Vagina (tissue), 2 donors: ENCODE measurements around the gene CALD1. TPM values are rescaled to one million over a fixed set of nuclear protein-coding genes. Genes with fewer than 3 reads are reported as not detected.

Experiments used
- DNase-seq, 2 donors: peaks; one replicate each; pipeline ENCODE4 v3.0.0-alpha.2; 2017; ENCODE audit errors: extremely low spot score in 2 of 2
- H3K27ac ChIP-seq: fragments of 200-600 bp; sonication (generic); one replicate; pipeline ENCODE4 v1.5.1; 2019
- H3K27me3 ChIP-seq: fragments of 200-600 bp; sonication (generic); one replicate; pipeline ENCODE4 v1.5.1; 2019
- H3K36me3 ChIP-seq, 2 donors: fragments of 200-600 bp; sonication (generic); one replicate each; pipeline ENCODE4 v1.5.1; 2017 to 2019
- H3K4me1 ChIP-seq: fragments of 200-600 bp; sonication (generic); one replicate; pipeline ENCODE4 v1.5.1; 2019
- H3K4me3 ChIP-seq, 2 donors: fragments of 200-600 bp; sonication (generic); 1 replicate in 1 of 2; 2 replicates in 1 of 2; pipeline ENCODE4 v1.5.1; 2016 to 2019
- H3K9me3 ChIP-seq: fragments of 200-600 bp; sonication (generic); one replicate; pipeline ENCODE4 v1.5.1; 2019
- CTCF ChIP-seq, 3 experiments: fragments of 450-650 bp in 2 of 3; fragments of 200-600 bp in 1 of 3; sonication (generic) in 1 of 3; IDR thresholded peaks; one replicate each; pipeline ENCODE4 v1.5.1; 2017 to 2019; ENCODE audit warnings: antibody characterized with exemption in 3 of 3, mild to moderate bottlenecking in 2 of 3, moderate library complexity in 2 of 3
- POLR2A ChIP-seq, 2 donors: fragments of 450-650 bp; IDR thresholded peaks; one replicate each; pipeline ENCODE4 v1.6.1; 2017; ENCODE audit warnings: antibody characterized with exemption in 2 of 2, mild to moderate bottlenecking in 2 of 2, moderate library complexity in 2 of 2
- POLR2AphosphoS5 ChIP-seq, 2 donors: sonication (generic); formaldehyde crosslinking; IDR thresholded peaks; one replicate each; pipeline ENCODE4 v1.9.0; 2017; ENCODE audit warnings: antibody characterized with exemption in 2 of 2, mild to moderate bottlenecking in 2 of 2, low read depth in 1 of 2; ENCODE audit not compliant: insufficient read depth in 1 of 2
- intact Hi-C: fragments of 100-400 bp; cut with DNase I; formaldehyde crosslinking; loops from one replicate; pipeline ENCODE4 v1.15.1; 2023
- total RNA-seq: library from RNA; depleted of rRNA; stranded (reverse); fragments of >200 nt; gene quantifications from one replicate; pipeline ENCODE4 v1.2.3, GENCODE V29; 2016

CALD1 gene
- total RNA-seq, 1 donor from 2014 or later, result 343 TPM

DNA sequence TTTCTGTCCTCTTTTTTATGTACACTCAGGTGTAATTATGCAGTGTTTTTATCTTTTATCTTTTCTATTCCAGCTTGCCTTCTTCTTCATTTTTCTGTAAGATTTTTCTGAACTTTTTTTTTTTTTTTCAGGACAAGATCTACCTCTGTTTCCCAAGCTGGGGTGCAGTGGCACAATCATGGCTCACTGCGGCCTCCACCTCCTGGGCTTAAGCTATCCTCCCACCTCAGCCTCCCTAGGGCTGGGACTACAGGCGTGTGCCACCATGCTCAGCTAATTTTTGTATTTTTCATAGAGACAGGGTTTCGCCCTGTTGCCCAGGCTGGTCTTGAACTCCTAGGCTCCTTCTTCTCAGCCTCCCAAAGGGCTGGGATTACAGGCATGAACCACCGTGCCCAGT, 6.3 kb upstream of the CALD1 start:
- H3K27me3 ChIP-seq, result no peaks in the 10 kb centered on the region
- H3K9me3 ChIP-seq, result no peaks in the 10 kb centered on the region
- intact Hi-C loops, result no loop called here
- H3K4me3 ChIP-seq, result no peak overlapping the region
- H3K27ac ChIP-seq, result no peak overlapping the region
- peaks cover 4% of the 10 kb centered on the region for H3K4me1 ChIP-seq
- no peaks in the 10 kb centered on the region for H3K36me3 ChIP-seq
- TF ChIP-seq CTCF (IDR thresholded peaks at IDR 0.05) (no peak), POLR2A (IDR thresholded peaks at IDR 0.05) (no peak), POLR2AphosphoS5 (IDR thresholded peaks at IDR 0.05; ENCODE audit: insufficient read depth in 1 of 2, low read depth in 1 of 2) (no peak)
- DNase-seq, result no peak

- Histone ChIP-seq H3K9me3 (no peaks in the 10 kb centered on the region), H3K36me3 (no peaks in the 10 kb centered on the region), H3K27me3 (no peaks in the 10 kb centered on the region), H3K4me1 (peaks cover 11% of the 10 kb centered on the region), H3K27ac (no peak overlapping the region), H3K4me3 (no peak overlapping the region)
- no peak for TF ChIP-seq POLR2AphosphoS5 (IDR thresholded peaks at IDR 0.05; ENCODE audit: insufficient read depth in 1 of 2, low read depth in 1 of 2)
- no peak for TF ChIP-seq CTCF (IDR thresholded peaks at IDR 0.05)
- TF ChIP-seq POLR2A (IDR thresholded peaks at IDR 0.05), result no peak
- no peak for DNase-seq
- intact Hi-C loops, result no loop called here
These were observed 5.3 kb upstream of the CALD1 start for GRCh38 chr7:134774119-134774518.

DNA sequence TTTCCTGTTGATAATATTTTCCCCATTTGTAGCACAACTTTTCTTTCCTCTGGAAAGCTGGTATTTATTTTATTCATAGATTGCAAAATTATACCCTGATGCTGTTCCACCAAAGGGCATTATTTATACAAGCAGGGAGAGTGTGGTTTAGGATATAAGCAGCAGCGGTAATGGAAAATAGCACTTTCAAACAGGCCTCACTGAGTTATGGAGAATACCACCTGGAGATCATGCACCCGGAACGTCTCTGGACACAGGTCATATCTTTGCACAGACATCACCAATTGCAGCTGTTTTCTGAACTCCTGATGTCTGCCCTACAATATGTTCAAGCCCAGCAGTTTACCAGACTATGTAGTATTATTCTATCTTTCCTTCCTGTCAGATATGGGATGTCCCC, 2.0 kb upstream of the CALD1 start:
- intact Hi-C loops, result no loop called here
- Histone ChIP-seq H3K36me3 (no peaks in the 10 kb centered on the region), H3K27ac (peak overlapping the region; percentile 92), H3K4me3 (no peak overlapping the region), H3K27me3 (no peaks in the 10 kb centered on the region), H3K9me3 (no peaks in the 10 kb centered on the region), H3K4me1 (peaks cover 27% of the 10 kb centered on the region)
- no peak for DNase-seq
- TF ChIP-seq CTCF (IDR thresholded peaks at IDR 0.05), result no peak
- no peak for TF ChIP-seq POLR2A (IDR thresholded peaks at IDR 0.05)
- no peak for TF ChIP-seq POLR2AphosphoS5 (IDR thresholded peaks at IDR 0.05; ENCODE audit: insufficient read depth in 1 of 2, low read depth in 1 of 2)

DNA sequence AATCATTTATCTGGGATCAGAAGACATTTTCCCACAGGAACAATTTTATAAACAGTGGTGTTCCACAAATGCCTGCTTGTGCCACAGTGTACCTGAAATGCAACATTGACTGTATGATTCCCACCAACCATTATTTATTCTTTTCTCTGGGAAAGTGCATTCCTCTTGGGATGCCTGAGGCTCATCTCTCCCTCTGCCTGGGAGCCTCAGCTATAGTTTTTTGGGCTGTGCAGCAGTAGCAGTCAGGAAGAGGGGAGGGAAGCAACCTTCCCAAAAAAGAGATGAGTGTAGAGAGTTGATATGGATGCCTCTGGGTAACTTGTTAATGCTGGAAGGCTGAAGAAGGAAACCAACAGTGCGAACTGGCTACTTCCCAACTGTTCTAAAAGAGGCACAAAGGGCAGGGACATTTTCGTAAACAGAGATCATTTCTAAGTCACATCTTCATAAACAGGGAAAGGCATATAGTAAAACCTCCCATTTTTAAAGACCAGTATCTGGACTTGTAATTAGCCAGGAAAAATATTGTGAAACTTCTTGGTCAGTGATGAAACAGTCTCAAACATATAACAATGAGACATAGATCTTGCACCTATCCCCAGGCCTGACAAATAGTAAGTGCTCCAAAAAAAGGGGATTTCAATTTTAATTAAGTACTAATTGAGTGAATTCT, 1.4 kb upstream of the CALD1 start:
- no peaks in the 10 kb centered on the region for H3K36me3 ChIP-seq

More for the DNA sequence above, 1.4 kb upstream of the CALD1 start:
- Histone ChIP-seq H3K4me1 (peaks cover 33% of the 10 kb centered on the region), H3K27ac (peak overlapping the region; percentile 92), H3K9me3 (no peaks in the 10 kb centered on the region), H3K27me3 (no peaks in the 10 kb centered on the region), H3K4me3 (no peak overlapping the region)
- no peak for DNase-seq
- no peak for TF ChIP-seq POLR2A (IDR thresholded peaks at IDR 0.05)
- TF ChIP-seq CTCF (IDR thresholded peaks at IDR 0.05), result no peak
- no peak for TF ChIP-seq POLR2AphosphoS5 (IDR thresholded peaks at IDR 0.05; ENCODE audit: insufficient read depth in 1 of 2, low read depth in 1 of 2)
- intact Hi-C loops, result no loop called here
